GM12878 (cell line): ENCODE results near the gene TRMT10C. TPM values are rescaled to one million over a fixed set of nuclear protein-coding genes. Genes with fewer than 3 reads are reported as not detected.
"Not testable (repeated sequence)": the region's sequence is repeated elsewhere in the genome, so short reads cannot be mapped to it uniquely, and the experiment has no call there.

Source experiments
- ATAC-seq: fragments of 200-7000 bp; cut with Tn5 transposase; 3 replicates; pipeline ENCODE4 v1.9.1; 2020; ENCODE audit warnings: mild to moderate bottlenecking, moderate library complexity
- BruUV-seq: library from RNA; stranded (reverse); fragments of 400-500 nt; replicated peaks from 2 replicates; lab custom pipeline; 2021; lab: Mats Ljungman, UMichigan
- CTCF ChIA-PET: fragments of 300-600 bp; sonication (Branson Sonifier 250); formaldehyde crosslinking; extraction: SDS; loops from one replicate; lab custom pipeline; 2021; ENCODE audit warnings: inconsistent platforms; lab: Yijun Ruan, JAX
- POLR2A ChIA-PET: fragments of 350-600 bp; formaldehyde crosslinking; extraction: SDS; loops from one replicate; lab custom pipeline; 2021; ENCODE audit warnings: inconsistent platforms; lab: Charles Lee
- RAD21 ChIA-PET: fragments of 300-600 bp; sonication (Branson Sonifier 250); formaldehyde crosslinking; loops from one replicate; lab custom pipeline; 2023; ENCODE audit warnings: antibody characterized with exemption; ENCODE audit not compliant: unreplicated experiment; lab: Charles Lee
- SMC1A ChIA-PET: fragments of 300-600 bp; sonication (Branson Sonifier 250); formaldehyde crosslinking; loops from one replicate; lab custom pipeline; 2023; ENCODE audit not compliant: unreplicated experiment, uncharacterized antibody; lab: Charles Lee
- DNase-seq: peaks from one replicate; pipeline ENCODE4 v3.0.0-alpha.2; 2011; ENCODE audit warnings: low read depth, low spot score
- FAIRE-seq: peaks from 3 replicates; lab custom pipeline; 2011; peaks lifted over from hg19 to GRCh38; lab: Jason Lieb, UNC
- H2AFZ ChIP-seq: 2 replicates; pipeline ENCODE4 v1.6.0; 2011; ENCODE audit warnings: low read depth, low read length, control low read depth; ENCODE audit not compliant: control insufficient read depth
- H3K27ac ChIP-seq: 2 replicates; pipeline ENCODE4 v1.5.1; 2011; ENCODE audit warnings: control low read depth; ENCODE audit not compliant: control insufficient read depth, insufficient read depth
- H3K27me3 ChIP-seq, 2 experiments: replicated peaks in 1 of 2; 2 replicates each; pipeline versions ENCODE4 v1.6.0 to v1.6.1; 2011; ENCODE audit warnings: low read length in 1 of 2; ENCODE audit not compliant: control insufficient read depth in 2 of 2, insufficient read depth in 2 of 2
- H3K36me3 ChIP-seq, 2 experiments: 2 replicates each; pipeline ENCODE4 v1.5.1; 2011; ENCODE audit warnings: low read length in 1 of 2; ENCODE audit not compliant: control insufficient read depth in 2 of 2, insufficient read depth in 2 of 2
- H3K4me1 ChIP-seq: 2 replicates; pipeline ENCODE4 v1.6.1; 2011; ENCODE audit warnings: mild to moderate bottlenecking, low read length, moderate library complexity, mixed read lengths; ENCODE audit not compliant: control insufficient read depth, insufficient read depth
- H3K4me2 ChIP-seq: 2 replicates; pipeline ENCODE4 v1.6.0; 2011; ENCODE audit warnings: control low read depth; ENCODE audit not compliant: control insufficient read depth, insufficient read depth
- H3K4me3 ChIP-seq: fragments of 200-600 bp; sonication (generic); 2 replicates; pipeline ENCODE4 v1.5.1; 2016
- H3K79me2 ChIP-seq: 2 replicates; pipeline ENCODE4 v1.6.0; 2011; ENCODE audit warnings: low read length; ENCODE audit not compliant: control insufficient read depth, insufficient read depth
- H3K9ac ChIP-seq: 2 replicates; pipeline ENCODE4 v1.8.0; 2011; ENCODE audit warnings: low read length, control low read depth, mixed read lengths; ENCODE audit not compliant: control insufficient read depth, insufficient read depth
- H3K9me3 ChIP-seq: replicated peaks from 3 replicates; pipeline ENCODE4 v1.5.1; 2011; ENCODE audit warnings: mild to moderate bottlenecking, low read length; ENCODE audit not compliant: control insufficient read depth, insufficient read depth
- H4K20me1 ChIP-seq: 2 replicates; pipeline ENCODE4 v1.6.0; 2011; ENCODE audit not compliant: control insufficient read depth, insufficient read depth
- ATF2 ChIP-seq: IDR thresholded peaks from 2 replicates; pipeline ENCODE4 v1.6.1; 2012; ENCODE audit warnings: low read length, inconsistent platforms
- CHD2 ChIP-seq: IDR thresholded peaks from 2 replicates; pipeline ENCODE4 v1.6.1; 2011; ENCODE audit warnings: low read depth, low read length, improper control_type of control experiment, borderline replicate concordance
- ESRRA ChIP-seq: IDR thresholded peaks from 2 replicates; pipeline ENCODE4 v1.6.1; 2012; ENCODE audit warnings: mild to moderate bottlenecking, low read length, improper control_type of control experiment
- NBN ChIP-seq: fragments of 450-650 bp; IDR thresholded peaks from 2 replicates; pipeline ENCODE4 v1.6.1; 2016
- NRF1 ChIP-seq: conservative IDR thresholded peaks from 2 replicates; pipeline ENCODE4 v1.6.1; 2011; ENCODE audit warnings: mild to moderate bottlenecking, low read depth, low read length, improper control_type of control experiment
- USF2 ChIP-seq: IDR thresholded peaks from 2 replicates; pipeline ENCODE4 v1.6.1; 2011; ENCODE audit warnings: low read depth, low read length, improper control_type of control experiment, borderline replicate concordance
- WRNIP1 ChIP-seq: IDR thresholded peaks from 2 replicates; pipeline ENCODE4 v1.6.1; 2011; ENCODE audit warnings: low read depth, low read length, improper control_type of control experiment, borderline replicate concordance
- ZNF592 ChIP-seq: fragments of 450-650 bp; IDR thresholded peaks from 2 replicates; pipeline ENCODE4 v1.6.1; 2017; ENCODE audit warnings: mild to moderate bottlenecking, moderate library complexity
- WGBS: methylation state at CpG from one replicate; pipeline ENCODE4 v1.1.6; 2016; ENCODE audit warnings: low lambda C conversion rate; ENCODE audit not compliant: insufficient replicate concordance, insufficient coverage; ENCODE audit errors: missing lambda C conversion rate; 5-methylcytosine and 5-hydroxymethylcytosine counted together
- in situ Hi-C: fragments of 300-500 bp; cut with MboI; formaldehyde crosslinking; loops from 9 replicates; pipeline ENCODE4 v1.14.3; 2018; ENCODE audit warnings: mixed read lengths
- intact Hi-C: fragments of 100-400 bp; cut with micrococcal nuclease; formaldehyde crosslinking; loops from one replicate; pipeline ENCODE4 v1.14.2; 2022; ENCODE audit not compliant: unreplicated experiment
- polyA plus RNA-seq, 11 experiments: library from polyadenylated mRNA; depleted of rRNA in 4 of 11; unstranded in 6 of 11; stranded (reverse) in 5 of 11; fragments of >200 nt; fragmentation: Nextera tagmentation in 4 of 11; fragmentation: Illumina TruSeq in 1 of 11; extraction: Ambion mirVana in 4 of 11; extraction: Trizol in 1 of 11; gene quantifications; 1 replicate in 1 of 11; 2 replicates in 10 of 11; pipeline versions ENCODE4 v1.2.1 to v1.2.3, GENCODE V29; 2011 to 2016; ENCODE audit warnings: inconsistent platforms in 2 of 11, missing spikeins in 2 of 11, low read depth in 1 of 11
- total RNA-seq, 4 experiments: library from RNA; depleted of rRNA in 3 of 4; stranded (reverse); fragments of >200 nt in 3 of 4; fragmentation: Illumina TruSeq in 1 of 4; extraction: Trizol in 1 of 4; gene quantifications; 2 replicates each; pipeline versions ENCODE4 v1.2.1 to v1.2.3, GENCODE V29; 2013 to 2021

TRMT10C gene
- total and polyA plus RNA-seq, 10 of the 15 experiments (the other 5 are each of a cell fraction or from before 2014, with no cell fraction given) = 33.0 to 82.1 (median 47.1) TPM

- H3K4me3 ChIP-seq = no peak overlapping the region
- no peaks in the 10 kb centered on the region for H3K9me3 ChIP-seq
- ChIA-PET RAD21 (no interaction called here), SMC1A (no interaction called here), POLR2A (interaction anchor here (0.7 to 0.8 kb wide), 2 partner anchors 14 to 48 kb away, joined by 3 to 4 read pairs; no protein-coding TSS in a partner anchor), CTCF (no interaction called here)
- 0% methylated on average over 1 of the region's 1 CpG for WGBS
- no peak overlapping the region for H3K27ac ChIP-seq
- H3K27me3 ChIP-seq = no peaks in the 10 kb centered on the region
- no peaks in the 10 kb centered on the region for H3K36me3 ChIP-seq
- intact Hi-C loops = no loop called here
- H4K20me1 ChIP-seq = no peaks in the 10 kb centered on the region
- no peak for FAIRE-seq
- H2AFZ ChIP-seq = no peak overlapping the region
- DNase-seq = no peak
- no peak for ATAC-seq
- H3K4me1 ChIP-seq = no peaks in the 10 kb centered on the region
- no peak for TF ChIP-seq NBN
- no peak for TF ChIP-seq WRNIP1
- no peak for TF ChIP-seq ATF2
- TF ChIP-seq ZNF592 = no peak
- no peak for TF ChIP-seq ESRRA
- TF ChIP-seq CHD2 = no peak
- TF ChIP-seq NRF1 = no peak
- TF ChIP-seq USF2 = no peak
- no peak overlapping the region for H3K4me2 ChIP-seq
- H3K79me2 ChIP-seq = no peaks in the 10 kb centered on the region
- in situ Hi-C loops = no loop called here
- BruUV-seq = no TSS peak
- H3K9ac ChIP-seq = no peak overlapping the region
Observed at GRCh38 chr3:101549473-101549872, 12.2 kb upstream of the TRMT10C start.

- H3K4me2 ChIP-seq, H3K36me3 ChIP-seq, intact Hi-C loops, CTCF ChIA-PET, H4K20me1 ChIP-seq, H3K27ac ChIP-seq, H3K4me3 ChIP-seq, H3K9ac ChIP-seq, H3K79me2 ChIP-seq, H2AFZ ChIP-seq, in situ Hi-C loops, ATAC-seq, SMC1A ChIA-PET, FAIRE-seq, DNase-seq, H3K27me3 ChIP-seq, BruUV-seq, H3K4me1 ChIP-seq, POLR2A ChIA-PET, H3K9me3 ChIP-seq, RAD21 ChIA-PET: not testable (repeated sequence)
- 86% methylated on average over 36 of the region's 50 CpGs for WGBS
Observed at GRCh38 chr3:101551359-101552081, 10.1 kb upstream of the TRMT10C start.
